NCI-H345 (cell line): Measurements from ENCODE around the gene SUCLG1.
"Not testable (repeated sequence)": the region's sequence is repeated elsewhere in the genome, so short reads cannot be mapped to it uniquely, and the experiment has no call there.

ENCODE experiments used
- DNase-seq: peaks from one replicate; lab custom pipeline; 2025; lab: John Stamatoyannopoulos, UW

Gene SUCLG1

GRCh38 chr2:84459018-84459943 is at the start of gene SUCLG1:
TSS of gene SUCLG1 (minus strand) at chr2:84459280. CDS start at chr2:84459269, 11 bp downstream.
- DNase-seq, result peak; percentile 85

- no peak for DNase-seq
Observed at GRCh38 chr2:84498150-84498799, 39.2 kb upstream of the SUCLG1 start.

GRCh38 chr2:84497285-84497684 is 38.2 kb upstream of the SUCLG1 start:
- DNase-seq, result no peak

- no peak for DNase-seq
Observed at GRCh38 chr2:84496386-84496785, 37.3 kb upstream of the SUCLG1 start.

- peak; percentile 48 for DNase-seq
Observed at GRCh38 chr2:84495539-84496146, 36.6 kb upstream of the SUCLG1 start.

- no peak for DNase-seq
Observed at GRCh38 chr2:84494070-84494469, 35.0 kb upstream of the SUCLG1 start.

- DNase-seq, result no peak
Observed at GRCh38 chr2:84493514-84493913, 34.4 kb upstream of the SUCLG1 start.

- no peak for DNase-seq
Observed at GRCh38 chr2:84492571-84492970, 33.5 kb upstream of the SUCLG1 start.

GRCh38 chr2:84491741-84492140 is 32.7 kb upstream of the SUCLG1 start:
- no peak for DNase-seq

GRCh38 chr2:84491256-84491655 is 32.2 kb upstream of the SUCLG1 start:
- DNase-seq, result no peak

- no peak for DNase-seq
Observed at GRCh38 chr2:84487298-84487996, 28.4 kb upstream of the SUCLG1 start.

- DNase-seq, result peak; percentile 78
Observed at GRCh38 chr2:84486441-84487115, 27.5 kb upstream of the SUCLG1 start.

GRCh38 chr2:84483320-84483719 is 24.2 kb upstream of the SUCLG1 start:
- DNase-seq, result no peak

- DNase-seq, result no peak
Observed at GRCh38 chr2:84482603-84483002, 23.5 kb upstream of the SUCLG1 start.

- DNase-seq, result no peak
Observed at GRCh38 chr2:84481702-84482101, 22.6 kb upstream of the SUCLG1 start.

- no peak for DNase-seq
Observed at GRCh38 chr2:84478867-84479266, 19.8 kb upstream of the SUCLG1 start.

GRCh38 chr2:84477886-84478285 is 18.8 kb upstream of the SUCLG1 start:
- no peak for DNase-seq

GRCh38 chr2:84474176-84474575 is 15.1 kb upstream of the SUCLG1 start:
- no peak for DNase-seq

GRCh38 chr2:84472856-84473565 is 13.9 kb upstream of the SUCLG1 start:
- no peak for DNase-seq

- not testable (repeated sequence) for DNase-seq
Observed at GRCh38 chr2:84472423-84472822, 13.3 kb upstream of the SUCLG1 start.

GRCh38 chr2:84467389-84467788 is 8.3 kb upstream of the SUCLG1 start:
- no peak for DNase-seq
